ENCODE measurements around the gene ZNF710.

Gene ZNF710

DNA sequence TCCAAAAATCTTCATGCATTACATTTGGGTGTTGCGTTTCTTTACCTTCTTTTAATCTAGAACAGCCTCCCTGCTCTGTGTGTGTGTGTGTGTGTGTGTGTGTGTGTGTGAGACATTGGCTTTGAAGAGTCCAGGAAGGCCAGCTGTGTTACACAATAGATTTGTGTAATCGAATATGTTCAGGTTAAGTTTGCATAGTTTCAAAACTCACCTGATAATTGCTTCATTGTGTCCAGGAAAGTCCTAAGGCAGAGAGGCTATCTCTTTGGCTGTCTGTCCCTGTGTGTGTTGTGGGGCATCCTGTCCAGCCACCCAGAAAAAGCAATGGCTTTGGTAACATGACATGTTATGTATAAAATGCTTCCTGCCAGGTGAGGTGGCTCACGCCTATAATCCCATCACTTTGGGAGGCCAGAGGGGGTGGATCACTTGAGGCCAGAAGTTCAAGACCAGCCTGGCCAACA is 37.5 kb downstream of the ZNF710 start:
- H3K4me3 ChIP-seq (ENCODE audit: low read depth, low read length), result no peak overlapping the region
- DNase-seq (ENCODE audit: low read depth), result peak; percentile 24
- no peak for TF ChIP-seq CTCF (conservative IDR thresholded peaks at IDR 0.05; ENCODE audit: low read depth, low read length)

GRCh38 chr15:90039996-90040395 is 38.9 kb downstream of the ZNF710 start:
- no peak for DNase-seq (ENCODE audit: low read depth)
- no peak overlapping the region for H3K4me3 ChIP-seq (ENCODE audit: low read depth, low read length)
- TF ChIP-seq CTCF (conservative IDR thresholded peaks at IDR 0.05; ENCODE audit: low read depth, low read length), result no peak

- TF ChIP-seq CTCF (conservative IDR thresholded peaks at IDR 0.05; ENCODE audit: low read depth, low read length), result no peak
- DNase-seq (ENCODE audit: low read depth), result no peak
- H3K4me3 ChIP-seq (ENCODE audit: low read depth, low read length), result no peak overlapping the region
Measured at GRCh38 chr15:90040618-90041017, 39.5 kb downstream of the ZNF710 start.

GRCh38 chr15:90042356-90042755 is 41.2 kb downstream of the ZNF710 start:
- DNase-seq (ENCODE audit: low read depth), result no peak
- TF ChIP-seq CTCF (conservative IDR thresholded peaks at IDR 0.05; ENCODE audit: low read depth, low read length), result no peak
- no peak overlapping the region for H3K4me3 ChIP-seq (ENCODE audit: low read depth, low read length)

DNA sequence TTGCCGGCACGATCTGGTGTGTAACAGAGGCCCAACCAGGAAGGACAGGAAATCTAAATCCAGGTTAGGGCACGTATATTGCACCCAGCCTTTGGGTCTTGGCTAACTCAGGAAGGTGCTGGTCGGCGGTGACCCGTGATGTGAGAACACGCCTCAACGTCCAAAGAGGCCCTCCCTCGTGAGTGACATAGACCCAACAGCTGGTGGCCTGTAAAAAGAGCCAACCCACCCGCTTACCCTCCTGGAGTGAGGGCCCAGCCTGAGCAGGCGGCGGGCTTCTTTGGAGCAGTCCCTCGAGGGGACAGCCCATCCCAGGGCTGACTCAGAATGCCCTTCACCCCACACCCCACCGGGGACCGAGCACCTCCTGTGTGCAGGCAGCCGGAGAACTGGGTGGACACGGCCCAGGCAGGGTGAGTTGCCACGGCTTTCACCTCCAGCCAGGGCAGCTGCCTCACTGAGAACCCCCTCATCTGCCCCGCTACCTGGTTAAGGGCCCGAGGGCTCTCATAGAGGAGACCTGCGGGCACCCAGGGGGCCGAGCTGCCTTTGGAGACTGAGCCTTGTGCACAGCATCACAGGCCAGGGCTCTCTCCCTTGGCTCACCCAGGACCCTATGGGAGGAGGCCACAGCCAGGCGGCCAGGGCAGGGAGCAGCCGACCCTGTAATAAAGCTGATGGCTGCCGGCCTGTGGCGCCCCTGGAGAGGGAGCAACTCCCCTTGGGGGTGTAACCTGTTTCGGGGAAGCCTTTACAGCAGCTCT is 41.8 kb downstream of the ZNF710 start:
- no peak for TF ChIP-seq CTCF (conservative IDR thresholded peaks at IDR 0.05; ENCODE audit: low read depth, low read length)
- H3K4me3 ChIP-seq (ENCODE audit: low read depth, low read length), result no peak overlapping the region
- DNase-seq (ENCODE audit: low read depth), result no peak

- no peak for TF ChIP-seq CTCF (conservative IDR thresholded peaks at IDR 0.05; ENCODE audit: low read depth, low read length)
- no peak for DNase-seq (ENCODE audit: low read depth)
- H3K4me3 ChIP-seq (ENCODE audit: low read depth, low read length), result no peak overlapping the region
Measured at GRCh38 chr15:90043530-90044010, 42.4 kb downstream of the ZNF710 start.

- no peak for TF ChIP-seq CTCF (conservative IDR thresholded peaks at IDR 0.05; ENCODE audit: low read depth, low read length)
- DNase-seq (ENCODE audit: low read depth), result no peak
- no peak overlapping the region for H3K4me3 ChIP-seq (ENCODE audit: low read depth, low read length)
Measured at GRCh38 chr15:90044191-90044590, 43.1 kb downstream of the ZNF710 start.
